ENCODE measurements around the gene RPA3.

The RPA3 gene

GRCh38 chr7:7617550-7617949, 100.9 kb downstream of the RPA3 start:
- Histone ChIP-seq H3K4me2 (ENCODE audit: low read length) (no peak overlapping the region), H3K9me2 (ENCODE audit: low read depth, low read length) (no peaks in the 10 kb centered on the region), H2AFZ (ENCODE audit: low read length) (no peak overlapping the region), H3F3A (ENCODE audit: insufficient read depth, low read length) (no peaks in the 10 kb centered on the region), H3K9me3 (ENCODE audit: low read length) (no peaks in the 10 kb centered on the region), H3K36me3 (ENCODE audit: insufficient read depth, low read length) (no peaks in the 10 kb centered on the region), H3K27ac (ENCODE audit: low read depth, low read length, poor library complexity, severe bottlenecking) (no peak overlapping the region), H4K20me1 (ENCODE audit: insufficient read depth, low read length) (no peaks in the 10 kb centered on the region), H3K9ac (ENCODE audit: low read length) (no peak overlapping the region), H3K4me1 (ENCODE audit: insufficient read depth, low read length, severe bottlenecking) (no peaks in the 10 kb centered on the region), H3K4me3 (ENCODE audit: low read depth, low read length, poor library complexity, severe bottlenecking) (no peak overlapping the region), H3K79me2 (ENCODE audit: insufficient read depth, low read length) (no peaks in the 10 kb centered on the region), H3K27me3 (ENCODE audit: insufficient read depth, low read length) (no peaks in the 10 kb centered on the region)
- no peak for TF ChIP-seq EZH2 (IDR thresholded peaks at IDR 0.05; ENCODE audit: borderline replicate concordance, low read length)
- TF ChIP-seq, protein P1, sequence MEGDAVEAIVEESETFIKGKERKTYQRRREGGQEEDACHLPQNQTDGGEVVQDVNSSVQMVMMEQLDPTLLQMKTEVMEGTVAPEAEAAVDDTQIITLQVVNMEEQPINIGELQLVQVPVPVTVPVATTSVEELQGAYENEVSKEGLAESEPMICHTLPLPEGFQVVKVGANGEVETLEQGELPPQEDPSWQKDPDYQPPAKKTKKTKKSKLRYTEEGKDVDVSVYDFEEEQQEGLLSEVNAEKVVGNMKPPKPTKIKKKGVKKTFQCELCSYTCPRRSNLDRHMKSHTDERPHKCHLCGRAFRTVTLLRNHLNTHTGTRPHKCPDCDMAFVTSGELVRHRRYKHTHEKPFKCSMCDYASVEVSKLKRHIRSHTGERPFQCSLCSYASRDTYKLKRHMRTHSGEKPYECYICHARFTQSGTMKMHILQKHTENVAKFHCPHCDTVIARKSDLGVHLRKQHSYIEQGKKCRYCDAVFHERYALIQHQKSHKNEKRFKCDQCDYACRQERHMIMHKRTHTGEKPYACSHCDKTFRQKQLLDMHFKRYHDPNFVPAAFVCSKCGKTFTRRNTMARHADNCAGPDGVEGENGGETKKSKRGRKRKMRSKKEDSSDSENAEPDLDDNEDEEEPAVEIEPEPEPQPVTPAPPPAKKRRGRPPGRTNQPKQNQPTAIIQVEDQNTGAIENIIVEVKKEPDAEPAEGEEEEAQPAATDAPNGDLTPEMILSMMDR (IDR thresholded peaks at IDR 0.05; ENCODE audit: low read length): no peak

DNA sequence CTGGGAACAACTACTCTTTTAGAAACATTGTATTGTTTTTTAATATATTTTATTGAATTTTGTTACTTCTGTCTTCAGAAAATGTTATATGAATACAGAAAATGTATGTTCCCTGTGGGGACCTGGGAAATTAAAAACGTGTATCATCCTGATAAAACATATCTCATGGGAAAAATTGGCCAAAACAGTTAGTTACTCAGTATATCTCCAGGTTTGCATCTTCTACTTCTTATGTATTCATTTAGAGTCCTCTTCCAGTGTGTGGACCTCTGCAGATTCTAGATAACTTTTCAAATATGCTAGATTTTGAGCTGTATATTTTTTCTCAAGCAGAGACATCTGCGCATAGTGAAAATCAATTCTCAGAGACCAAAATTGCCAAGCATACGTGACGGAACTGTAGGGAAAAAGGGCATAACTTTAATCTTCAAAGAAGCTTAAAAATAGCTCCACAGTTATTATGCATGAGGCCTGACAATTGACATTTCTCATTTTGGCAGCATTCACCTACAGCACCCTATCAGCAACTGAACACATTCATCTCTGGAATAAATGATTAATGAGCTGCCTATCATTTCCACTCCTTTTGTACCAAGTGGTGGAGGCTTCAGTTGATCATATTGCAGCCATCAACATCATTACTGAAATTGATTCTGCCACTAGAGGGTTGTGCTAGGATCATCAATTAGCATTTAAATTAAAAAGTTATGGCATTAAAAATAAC, 104.2 kb downstream of the RPA3 start:
- TF ChIP-seq, protein P1 (IDR thresholded peaks at IDR 0.05; ENCODE audit: low read length): no peak
- TF ChIP-seq EZH2 (IDR thresholded peaks at IDR 0.05; ENCODE audit: borderline replicate concordance, low read length): no peak
- H3K4me2 ChIP-seq (ENCODE audit: low read length): no peak overlapping the region
- no peak overlapping the region for H3K9ac ChIP-seq (ENCODE audit: low read length)

GRCh38 chr7:7613210-7613609, 105.2 kb downstream of the RPA3 start:
- H3K27me3 ChIP-seq (ENCODE audit: insufficient read depth, low read length): no peaks in the 10 kb centered on the region
- H3K36me3 ChIP-seq (ENCODE audit: insufficient read depth, low read length): no peaks in the 10 kb centered on the region
- no peaks in the 10 kb centered on the region for H3K79me2 ChIP-seq (ENCODE audit: insufficient read depth, low read length)
- no peaks in the 10 kb centered on the region for H4K20me1 ChIP-seq (ENCODE audit: insufficient read depth, low read length)
- H3K9me3 ChIP-seq (ENCODE audit: low read length): no peaks in the 10 kb centered on the region
- H3K27ac ChIP-seq (ENCODE audit: low read depth, low read length, poor library complexity, severe bottlenecking): no peak overlapping the region
- H3K4me1 ChIP-seq (ENCODE audit: insufficient read depth, low read length, severe bottlenecking): no peaks in the 10 kb centered on the region
- H3K9ac ChIP-seq (ENCODE audit: low read length): no peak overlapping the region
- no peak overlapping the region for H3K4me3 ChIP-seq (ENCODE audit: low read depth, low read length, poor library complexity, severe bottlenecking)
- no peaks in the 10 kb centered on the region for H3K9me2 ChIP-seq (ENCODE audit: low read depth, low read length)
- H2AFZ ChIP-seq (ENCODE audit: low read length): no peak overlapping the region
- TF ChIP-seq, protein P1 (IDR thresholded peaks at IDR 0.05; ENCODE audit: low read length): no peak
- no peak for TF ChIP-seq EZH2 (IDR thresholded peaks at IDR 0.05; ENCODE audit: borderline replicate concordance, low read length)
- H3K4me2 ChIP-seq (ENCODE audit: low read length): no peak overlapping the region
- no peaks in the 10 kb centered on the region for H3F3A ChIP-seq (ENCODE audit: insufficient read depth, low read length)

More for the DNA sequence above, 104.2 kb downstream of the RPA3 start:
- no peaks in the 10 kb centered on the region for H4K20me1 ChIP-seq (ENCODE audit: insufficient read depth, low read length)
- H2AFZ ChIP-seq (ENCODE audit: low read length): no peak overlapping the region
- H3F3A ChIP-seq (ENCODE audit: insufficient read depth, low read length): no peaks in the 10 kb centered on the region
- H3K36me3 ChIP-seq (ENCODE audit: insufficient read depth, low read length): no peaks in the 10 kb centered on the region
- no peaks in the 10 kb centered on the region for H3K4me1 ChIP-seq (ENCODE audit: insufficient read depth, low read length, severe bottlenecking)
- H3K9me3 ChIP-seq (ENCODE audit: low read length): no peaks in the 10 kb centered on the region
- no peaks in the 10 kb centered on the region for H3K79me2 ChIP-seq (ENCODE audit: insufficient read depth, low read length)
- H3K27me3 ChIP-seq (ENCODE audit: insufficient read depth, low read length): no peaks in the 10 kb centered on the region
- H3K27ac ChIP-seq (ENCODE audit: low read depth, low read length, poor library complexity, severe bottlenecking): no peak overlapping the region
- H3K4me3 ChIP-seq (ENCODE audit: low read depth, low read length, poor library complexity, severe bottlenecking): no peak overlapping the region
- no peaks in the 10 kb centered on the region for H3K9me2 ChIP-seq (ENCODE audit: low read depth, low read length)

Measured in OCI-LY1 (cell line).